ENCODE data around the gene RETSAT. TPM values are rescaled to one million over a fixed set of nuclear protein-coding genes. Genes with fewer than 3 reads are reported as not detected.
A peak's percentile ranks its signal among the peaks of the same experiment; 100 is the strongest.

The RETSAT gene
- total and polyA plus RNA-seq, 2 of the 13 experiments (the other 11 are each of a cell fraction or from before 2014, with no cell fraction given), result 46.7 to 61.0 TPM

DNA sequence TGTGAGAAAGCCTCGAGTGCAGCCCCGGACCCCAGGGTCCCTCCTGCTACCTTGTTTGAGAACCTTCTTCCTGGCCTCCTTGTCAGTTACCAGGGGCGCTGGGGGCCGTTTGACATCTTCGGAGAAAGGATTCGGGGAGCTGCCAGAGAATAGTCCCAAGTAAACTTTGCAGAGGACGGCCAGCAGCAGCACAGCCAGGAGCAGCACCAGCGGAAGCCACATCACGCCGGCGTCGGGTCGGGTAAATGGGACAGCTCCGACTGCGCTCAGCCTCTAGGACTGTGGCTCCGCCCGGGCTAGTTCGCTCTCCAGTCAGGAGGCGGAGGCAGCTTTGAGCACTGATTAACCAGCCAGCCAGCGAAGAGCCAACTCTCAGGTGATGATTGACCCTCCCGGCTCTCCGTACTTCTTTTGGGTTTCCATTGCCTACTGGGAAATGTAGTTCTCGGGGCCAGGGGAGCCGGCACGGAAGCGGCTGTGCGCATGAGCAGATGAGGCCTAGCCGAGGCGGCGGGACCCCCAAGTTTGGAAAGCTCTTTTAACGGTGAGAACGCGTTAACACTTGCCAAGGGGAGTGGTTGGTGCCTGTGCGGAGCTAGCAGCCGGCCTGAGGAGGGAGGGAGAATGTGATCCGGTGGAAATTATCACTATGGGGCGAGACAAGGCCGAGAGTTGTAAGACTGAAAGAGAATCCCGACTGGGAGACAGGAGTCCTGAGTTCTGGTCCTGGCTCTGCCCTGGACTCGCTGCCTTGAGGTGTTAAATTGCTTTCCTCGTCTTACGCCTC, at the start of gene RETSAT, which contains the start of gene ELMOD3 (continued):
- TF ChIP-seq ZBTB10 (CRISPR knock-in tag; IDR thresholded peaks at IDR 0.05; ENCODE audit: borderline replicate concordance) (0 out of 2 replicates have a peak, but pooled peaks have one; percentile 55), RELA (CRISPR knock-in tag; IDR thresholded peaks at IDR 0.05) (peak; percentile 9), ZBTB4 (CRISPR knock-in tag; IDR thresholded peaks at IDR 0.05; ENCODE audit: borderline replicate concordance) (peak; percentile 94), ZNF24 (IDR thresholded peaks at IDR 0.05) (0 out of 2 replicates have a peak, but pooled peaks have one; percentile 4), HDAC6 (IDR thresholded peaks at IDR 0.05; ENCODE audit: low read depth, low read length) (no peak), ZNF629 (CRISPR knock-in tag; conservative IDR thresholded peaks at IDR 0.05) (peak; percentile 93), SPEN (CRISPR knock-in tag; IDR thresholded peaks at IDR 0.05; ENCODE audit: low read depth) (peak; percentile 83), TCF7 (IDR thresholded peaks at IDR 0.05; ENCODE audit: low read depth) (no peak), ZSCAN12 (CRISPR knock-in tag; IDR thresholded peaks at IDR 0.05) (peak; percentile 86; the same call in 1 of the 2 replicates), CHCHD3 (CRISPR knock-in tag; IDR thresholded peaks at IDR 0.05) (0 out of 2 replicates have a peak, but pooled peaks have one; percentile 27), ZFYVE20 (CRISPR knock-in tag; IDR thresholded peaks at IDR 0.05; ENCODE audit: borderline replicate concordance, low read depth) (no peak), KDM5A (IDR thresholded peaks at IDR 0.05; ENCODE audit: borderline replicate concordance, low read length) (peak; percentile 92; the same call in 1 of the 2 replicates), MEIS2 (CRISPR knock-in tag; IDR thresholded peaks at IDR 0.05) (peak; percentile 74), GZF1 (CRISPR knock-in tag; IDR thresholded peaks at IDR 0.05) (0 out of 2 replicates have a peak, but pooled peaks have one; percentile 45), PHF5A (CRISPR knock-in tag; IDR thresholded peaks at IDR 0.05; ENCODE audit: low read depth, unreplicated experiment) (peak; percentile 67)
- TF ChIP-seq, protein P1, sequence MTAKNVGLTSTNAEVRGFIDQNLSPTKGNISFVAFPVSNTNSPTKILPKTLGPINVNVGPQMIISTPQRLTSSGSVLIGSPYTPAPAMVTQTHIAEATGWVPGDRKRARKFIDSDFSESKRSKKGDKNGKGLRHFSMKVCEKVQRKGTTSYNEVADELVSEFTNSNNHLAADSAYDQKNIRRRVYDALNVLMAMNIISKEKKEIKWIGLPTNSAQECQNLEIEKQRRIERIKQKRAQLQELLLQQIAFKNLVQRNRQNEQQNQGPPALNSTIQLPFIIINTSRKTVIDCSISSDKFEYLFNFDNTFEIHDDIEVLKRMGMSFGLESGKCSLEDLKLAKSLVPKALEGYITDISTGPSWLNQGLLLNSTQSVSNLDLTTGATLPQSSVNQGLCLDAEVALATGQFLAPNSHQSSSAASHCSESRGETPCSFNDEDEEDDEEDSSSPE (CRISPR knock-in tag; IDR thresholded peaks at IDR 0.05), result peak; percentile 85
- TF ChIP-seq, protein P2, sequence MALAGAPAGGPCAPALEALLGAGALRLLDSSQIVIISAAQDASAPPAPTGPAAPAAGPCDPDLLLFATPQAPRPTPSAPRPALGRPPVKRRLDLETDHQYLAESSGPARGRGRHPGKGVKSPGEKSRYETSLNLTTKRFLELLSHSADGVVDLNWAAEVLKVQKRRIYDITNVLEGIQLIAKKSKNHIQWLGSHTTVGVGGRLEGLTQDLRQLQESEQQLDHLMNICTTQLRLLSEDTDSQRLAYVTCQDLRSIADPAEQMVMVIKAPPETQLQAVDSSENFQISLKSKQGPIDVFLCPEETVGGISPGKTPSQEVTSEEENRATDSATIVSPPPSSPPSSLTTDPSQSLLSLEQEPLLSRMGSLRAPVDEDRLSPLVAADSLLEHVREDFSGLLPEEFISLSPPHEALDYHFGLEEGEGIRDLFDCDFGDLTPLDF (CRISPR knock-in tag; IDR thresholded peaks at IDR 0.05), result peak; percentile 80; the same call in 1 of the 2 replicates
- TF ChIP-seq, protein P3, sequence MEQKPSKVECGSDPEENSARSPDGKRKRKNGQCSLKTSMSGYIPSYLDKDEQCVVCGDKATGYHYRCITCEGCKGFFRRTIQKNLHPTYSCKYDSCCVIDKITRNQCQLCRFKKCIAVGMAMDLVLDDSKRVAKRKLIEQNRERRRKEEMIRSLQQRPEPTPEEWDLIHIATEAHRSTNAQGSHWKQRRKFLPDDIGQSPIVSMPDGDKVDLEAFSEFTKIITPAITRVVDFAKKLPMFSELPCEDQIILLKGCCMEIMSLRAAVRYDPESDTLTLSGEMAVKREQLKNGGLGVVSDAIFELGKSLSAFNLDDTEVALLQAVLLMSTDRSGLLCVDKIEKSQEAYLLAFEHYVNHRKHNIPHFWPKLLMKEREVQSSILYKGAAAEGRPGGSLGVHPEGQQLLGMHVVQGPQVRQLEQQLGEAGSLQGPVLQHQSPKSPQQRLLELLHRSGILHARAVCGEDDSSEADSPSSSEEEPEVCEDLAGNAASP (CRISPR knock-in tag; IDR thresholded peaks at IDR 0.05; ENCODE audit: borderline replicate concordance), result peak; percentile 69

All from HepG2 (cell line).